ENCODE measurements around the gene ZNF521. TPM values are rescaled to one million over a fixed set of nuclear protein-coding genes. Genes with fewer than 3 reads are reported as not detected.

ZNF521 gene
- total RNA-seq: 3.0 and 7.9 TPM in 2 replicates

GRCh38 chr18:25351777-25352628, at the start of gene ZNF521:
Gene ZNF521 (minus strand): TSS chr18:25352166. CDS start chr18:25350946, 1,220 bp downstream.

